Retinal pigment epithelial cell (primary cell): Measurements from ENCODE around the gene ZNF3.

Experiments used
- DNase-seq: peaks from one replicate; pipeline ENCODE4 v3.0.0-alpha.2; 2010; ENCODE audit warnings: low read depth
- H3K4me3 ChIP-seq: 2 replicates; pipeline ENCODE4 v1.5.1; 2011; ENCODE audit warnings: mild to moderate bottlenecking, low read length, control low read depth, moderate library complexity
- CTCF ChIP-seq: conservative IDR thresholded peaks from 2 replicates; pipeline ENCODE4 v1.5.1; 2011; ENCODE audit warnings: low read depth, low read length, control low read depth, inconsistent platforms

Gene ZNF3

GRCh38 chr7:100093054-100093453 lies 11.5 kb upstream of the ZNF3 start:
- H3K4me3 ChIP-seq = no peak overlapping the region
- no peak for TF ChIP-seq CTCF
- DNase-seq = no peak

- DNase-seq = no peak
- peak; percentile 19 for TF ChIP-seq CTCF
- no peak overlapping the region for H3K4me3 ChIP-seq
These were observed 10.1 kb upstream of the ZNF3 start for GRCh38 chr7:100091411-100092181.

- no peak for TF ChIP-seq CTCF
- DNase-seq = no peak
- no peak overlapping the region for H3K4me3 ChIP-seq
These were observed 9.2 kb upstream of the ZNF3 start for GRCh38 chr7:100090527-100091410.

- peak overlapping the region; percentile 84 for H3K4me3 ChIP-seq
- TF ChIP-seq CTCF = no peak
- DNase-seq = no peak
These were observed 8.1 kb upstream of the ZNF3 start for GRCh38 chr7:100089458-100090196.

GRCh38 chr7:100088621-100089457 lies 7.3 kb upstream of the ZNF3 start, which contains the start of gene COPS6:
TSS of gene COPS6 (plus strand) at chr7:100088969. CDS start at chr7:100088991, 22 bp downstream.
- no peak for DNase-seq
- peak within 1 kb of the TSS; percentile 84 for H3K4me3 ChIP-seq
- no peak for TF ChIP-seq CTCF

- peak overlapping the region; percentile 51 for H3K4me3 ChIP-seq
- no peak for TF ChIP-seq CTCF
- DNase-seq = no peak
These were observed 6.6 kb upstream of the ZNF3 start for GRCh38 chr7:100088095-100088620.
